ENCODE measurements around the gene APLF.

DNA sequence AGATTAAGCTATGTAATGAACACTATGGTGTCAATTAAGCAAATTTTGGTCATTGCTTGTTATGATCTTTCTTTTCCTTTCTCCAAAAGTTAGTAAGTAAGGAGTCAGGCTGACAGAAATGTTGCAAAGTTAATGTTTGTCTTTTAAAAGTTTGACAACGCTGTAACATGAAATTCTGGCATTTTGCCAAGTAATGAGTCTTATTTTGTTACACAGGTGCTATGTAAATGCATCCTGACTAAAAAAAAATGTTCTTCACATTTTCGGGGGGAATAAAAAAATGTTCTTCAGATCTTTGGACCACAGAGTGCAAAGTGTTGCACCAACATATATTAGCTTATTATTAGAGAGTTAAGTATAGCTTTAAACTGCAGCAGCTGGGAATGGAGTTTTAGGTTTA lies 121.2 kb downstream of the APLF start:
- TF ChIP-seq, protein P1, sequence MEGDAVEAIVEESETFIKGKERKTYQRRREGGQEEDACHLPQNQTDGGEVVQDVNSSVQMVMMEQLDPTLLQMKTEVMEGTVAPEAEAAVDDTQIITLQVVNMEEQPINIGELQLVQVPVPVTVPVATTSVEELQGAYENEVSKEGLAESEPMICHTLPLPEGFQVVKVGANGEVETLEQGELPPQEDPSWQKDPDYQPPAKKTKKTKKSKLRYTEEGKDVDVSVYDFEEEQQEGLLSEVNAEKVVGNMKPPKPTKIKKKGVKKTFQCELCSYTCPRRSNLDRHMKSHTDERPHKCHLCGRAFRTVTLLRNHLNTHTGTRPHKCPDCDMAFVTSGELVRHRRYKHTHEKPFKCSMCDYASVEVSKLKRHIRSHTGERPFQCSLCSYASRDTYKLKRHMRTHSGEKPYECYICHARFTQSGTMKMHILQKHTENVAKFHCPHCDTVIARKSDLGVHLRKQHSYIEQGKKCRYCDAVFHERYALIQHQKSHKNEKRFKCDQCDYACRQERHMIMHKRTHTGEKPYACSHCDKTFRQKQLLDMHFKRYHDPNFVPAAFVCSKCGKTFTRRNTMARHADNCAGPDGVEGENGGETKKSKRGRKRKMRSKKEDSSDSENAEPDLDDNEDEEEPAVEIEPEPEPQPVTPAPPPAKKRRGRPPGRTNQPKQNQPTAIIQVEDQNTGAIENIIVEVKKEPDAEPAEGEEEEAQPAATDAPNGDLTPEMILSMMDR (IDR thresholded peaks at IDR 0.05; ENCODE audit: extremely low read depth in 1 of 2, insufficient read depth in 1 of 2, low read depth in 1 of 2, low read length in 2 of 2), result no peak
- TF ChIP-seq POLR2AphosphoS5 (IDR thresholded peaks at IDR 0.05; ENCODE audit: insufficient read depth, low read depth, low read length) (no peak), MYC (IDR thresholded peaks at IDR 0.05; ENCODE audit: low read depth, low read length) (no peak), POLR2A (IDR thresholded peaks at IDR 0.05; ENCODE audit: low read depth, low read length) (no peak), EZH2 (IDR thresholded peaks at IDR 0.05; ENCODE audit: borderline replicate concordance, low read depth, low read length, severe bottlenecking) (no peak)
- TF ChIP-seq, protein P2, sequence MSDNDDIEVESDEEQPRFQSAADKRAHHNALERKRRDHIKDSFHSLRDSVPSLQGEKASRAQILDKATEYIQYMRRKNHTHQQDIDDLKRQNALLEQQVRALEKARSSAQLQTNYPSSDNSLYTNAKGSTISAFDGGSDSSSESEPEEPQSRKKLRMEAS (IDR thresholded peaks at IDR 0.05; ENCODE audit: insufficient read depth, insufficient read length), result no peak
